ENCODE measurements around the gene EPHB2.
A peak's percentile ranks its signal among the peaks of the same experiment; 100 is the strongest.

EPHB2 gene

DNA sequence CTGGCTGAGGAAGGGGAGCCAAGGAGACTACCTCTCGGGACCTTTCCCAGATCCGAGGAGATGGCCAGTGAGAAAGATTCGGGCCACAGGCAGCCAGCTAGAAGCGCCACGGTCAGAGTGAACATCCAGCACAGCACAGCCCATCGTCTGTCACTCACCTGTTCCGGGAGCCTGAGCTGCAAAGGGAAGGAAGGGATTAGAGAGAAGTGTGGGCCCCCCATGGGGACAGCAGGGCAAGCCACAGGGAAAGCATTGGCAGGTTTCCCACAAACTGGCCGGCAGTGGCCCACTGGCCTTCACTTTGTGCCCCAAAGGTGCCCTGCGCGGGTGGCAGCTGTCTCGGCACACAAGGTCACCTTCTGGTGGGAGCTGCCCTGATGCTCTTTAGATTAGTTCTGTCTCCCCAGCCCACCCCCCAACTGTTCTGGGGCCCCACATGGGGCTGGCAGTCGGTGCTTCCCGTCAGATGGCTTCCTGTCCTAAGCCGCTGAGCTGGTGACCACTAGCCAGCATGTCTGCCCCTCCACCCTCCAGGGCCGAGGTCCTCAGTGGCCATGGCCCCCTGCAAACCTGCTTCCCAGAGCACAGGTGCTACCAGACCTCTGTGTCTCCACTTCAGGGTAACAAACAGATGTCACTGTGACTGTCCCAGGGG lies 205.3 kb downstream of the EPHB2 start:
- Histone ChIP-seq H3K23ac (ENCODE audit: low read length in 2 of 2) (no peak overlapping the region), H3K14ac (ENCODE audit: low read length in 2 of 2) (no peak overlapping the region), H3K9me3 (ENCODE audit: control insufficient read depth, low read length) (no peaks in the 10 kb centered on the region), H2BK12ac (ENCODE audit: low read length in 2 of 2) (no peak overlapping the region), H4K91ac (ENCODE audit: low read length) (no peak overlapping the region), H4K8ac (ENCODE audit: low read length) (no peak overlapping the region), H3K9ac (ENCODE audit: low read length) (no peak overlapping the region), H3K4me2 (ENCODE audit: low read length, poor library complexity, severe bottlenecking) (no peak overlapping the region), H2BK5ac (ENCODE audit: low read depth, low read length, poor library complexity, severe bottlenecking) (no peak overlapping the region), H2BK120ac (ENCODE audit: low read depth, low read length) (no peak overlapping the region), H3K79me1 (replicated peaks; ENCODE audit: low read length, poor library complexity, severe bottlenecking) (no peaks in the 10 kb centered on the region), H3K27me3 (ENCODE audit: control insufficient read depth in 1 of 2, insufficient read depth in 1 of 2, low read length in 2 of 2) (peaks cover 0 to 56% of the 10 kb centered on the region in 2 experiments), H3K18ac (ENCODE audit: low read depth in 1 of 2, low read length in 2 of 2) (no peak overlapping the region), H2AK5ac (ENCODE audit: low read length, severe bottlenecking) (no peak overlapping the region), H3K4me1 (ENCODE audit: control insufficient read depth, insufficient read depth, low read depth, low read length) (peaks cover 21% of the 10 kb centered on the region), H2AFZ (ENCODE audit: low read depth, low read length) (no peak overlapping the region), H3K27ac (ENCODE audit: low read length, poor library complexity, severe bottlenecking) (no peak overlapping the region), H2BK15ac (ENCODE audit: low read depth, poor library complexity, severe bottlenecking) (no peak overlapping the region), H3K4me3 (ENCODE audit: insufficient read depth in 1 of 2, low read depth in 1 of 2, low read length in 2 of 2) (no peak overlapping the region), H3K36me3 (ENCODE audit: control insufficient read depth in 1 of 2, insufficient read depth in 2 of 2, low read depth in 1 of 2, low read length in 2 of 2) (peaks cover 0 to 57% of the 10 kb centered on the region in 2 experiments), H3K4ac (ENCODE audit: low read depth in 1 of 2, low read length in 2 of 2) (no peak overlapping the region)
- DNase-seq, result no peak
- WGBS, result 85% methylated on average over 15 of the region's 15 CpGs

DNA sequence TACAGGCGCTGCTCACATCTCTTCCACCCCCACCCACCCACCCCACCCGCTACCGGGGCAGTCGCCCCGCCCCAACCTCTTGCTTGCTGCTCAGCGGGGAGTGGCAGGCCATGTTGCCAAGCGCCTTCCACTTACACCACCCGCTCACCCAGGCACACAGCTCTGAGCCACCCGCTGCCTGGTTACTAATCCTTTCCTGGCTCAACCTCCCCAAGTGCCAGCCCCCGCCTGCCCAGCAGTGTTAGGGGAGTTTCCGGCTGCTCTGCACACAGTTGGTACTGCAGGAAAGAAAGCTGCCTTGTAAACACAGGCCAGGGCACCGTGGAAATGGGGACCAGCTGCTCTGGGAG lies 205.8 kb downstream of the EPHB2 start:
- H2BK5ac ChIP-seq (ENCODE audit: low read depth, low read length, poor library complexity, severe bottlenecking), result no peak overlapping the region
- no peaks in the 10 kb centered on the region for H3K79me1 ChIP-seq (replicated peaks; ENCODE audit: low read length, poor library complexity, severe bottlenecking)
- H4K8ac ChIP-seq (ENCODE audit: low read length), result no peak overlapping the region
- no peak overlapping the region for H3K14ac ChIP-seq (ENCODE audit: low read length in 2 of 2)
- H3K4me2 ChIP-seq (ENCODE audit: low read length, poor library complexity, severe bottlenecking), result no peak overlapping the region
- H2AFZ ChIP-seq (ENCODE audit: low read depth, low read length), result no peak overlapping the region
- no peak overlapping the region for H3K4ac ChIP-seq (ENCODE audit: low read depth in 1 of 2, low read length in 2 of 2)
- no peak overlapping the region for H4K91ac ChIP-seq (ENCODE audit: low read length)
- no peak overlapping the region for H2BK120ac ChIP-seq (ENCODE audit: low read depth, low read length)
- no peak overlapping the region for H3K4me3 ChIP-seq (ENCODE audit: insufficient read depth in 1 of 2, low read depth in 1 of 2, low read length in 2 of 2)
- DNase-seq, result no peak
- peaks cover 25% of the 10 kb centered on the region for H3K4me1 ChIP-seq (ENCODE audit: control insufficient read depth, insufficient read depth, low read depth, low read length)
- no peak overlapping the region for H2BK12ac ChIP-seq (ENCODE audit: low read length in 2 of 2)
- no peaks in the 10 kb centered on the region for H3K9me3 ChIP-seq (ENCODE audit: control insufficient read depth, low read length)
- H3K27ac ChIP-seq (ENCODE audit: low read length, poor library complexity, severe bottlenecking), result no peak overlapping the region
- no peak overlapping the region for H2BK15ac ChIP-seq (ENCODE audit: low read depth, poor library complexity, severe bottlenecking)
- no peak overlapping the region for H3K18ac ChIP-seq (ENCODE audit: low read depth in 1 of 2, low read length in 2 of 2)
- 89% methylated on average over 12 of the region's 12 CpGs for WGBS
- no peak overlapping the region for H3K23ac ChIP-seq (ENCODE audit: low read length in 2 of 2)
- no peak overlapping the region for H3K9ac ChIP-seq (ENCODE audit: low read length)
- H3K36me3 ChIP-seq (ENCODE audit: control insufficient read depth in 1 of 2, insufficient read depth in 2 of 2, low read depth in 1 of 2, low read length in 2 of 2), result peaks cover 0 to 53% of the 10 kb centered on the region in 2 experiments
- no peak overlapping the region for H2AK5ac ChIP-seq (ENCODE audit: low read length, severe bottlenecking)
- H3K27me3 ChIP-seq (ENCODE audit: control insufficient read depth in 1 of 2, insufficient read depth in 1 of 2, low read length in 2 of 2), result peaks cover 0 to 52% of the 10 kb centered on the region in 2 experiments

DNA sequence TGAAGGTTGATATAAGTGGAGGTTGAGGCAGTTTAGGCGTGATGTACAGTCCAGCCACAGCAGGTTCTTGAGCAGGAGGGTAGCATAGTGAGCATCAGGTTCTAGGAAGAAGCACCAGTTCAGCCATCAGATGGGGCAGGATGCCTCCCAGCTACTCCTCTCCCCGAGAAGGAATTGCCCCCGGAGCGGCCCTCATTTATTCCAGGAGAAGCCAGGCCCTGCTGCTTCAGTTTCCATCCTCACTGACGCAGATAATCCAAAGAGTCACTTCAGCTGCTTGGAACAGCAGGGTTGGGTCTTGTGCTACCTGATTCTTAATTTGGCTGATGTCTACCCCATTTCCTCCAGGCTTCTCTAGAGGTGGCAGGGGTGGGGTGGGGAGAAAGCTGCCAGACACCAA lies 207.3 kb downstream of the EPHB2 start:
- H2AFZ ChIP-seq (ENCODE audit: low read depth, low read length), result no peak overlapping the region
- no peak for DNase-seq
- no peak overlapping the region for H3K27ac ChIP-seq (ENCODE audit: low read length, poor library complexity, severe bottlenecking)
- H3K4me1 ChIP-seq (ENCODE audit: control insufficient read depth, insufficient read depth, low read depth, low read length), result peaks cover 26% of the 10 kb centered on the region
- no peak overlapping the region for H2BK120ac ChIP-seq (ENCODE audit: low read depth, low read length)
- peaks cover 6% of the 10 kb centered on the region for H3K9me3 ChIP-seq (ENCODE audit: control insufficient read depth, low read length)
- no peak overlapping the region for H2AK5ac ChIP-seq (ENCODE audit: low read length, severe bottlenecking)
- H3K14ac ChIP-seq (ENCODE audit: low read length in 2 of 2), result no peak overlapping the region
- H3K4me2 ChIP-seq (ENCODE audit: low read length, poor library complexity, severe bottlenecking), result no peak overlapping the region
- H3K27me3 ChIP-seq (ENCODE audit: control insufficient read depth in 1 of 2, insufficient read depth in 1 of 2, low read length in 2 of 2), result peaks cover 0 to 45% of the 10 kb centered on the region in 2 experiments
- no peak overlapping the region for H2BK12ac ChIP-seq (ENCODE audit: low read length in 2 of 2)
- no peak overlapping the region for H3K4ac ChIP-seq (ENCODE audit: low read depth in 1 of 2, low read length in 2 of 2)
- peaks cover 0 to 39% of the 10 kb centered on the region in 2 experiments for H3K36me3 ChIP-seq (ENCODE audit: control insufficient read depth in 1 of 2, insufficient read depth in 2 of 2, low read depth in 1 of 2, low read length in 2 of 2)
- H3K9ac ChIP-seq (ENCODE audit: low read length), result no peak overlapping the region
- H3K4me3 ChIP-seq (ENCODE audit: insufficient read depth in 1 of 2, low read depth in 1 of 2, low read length in 2 of 2), result no peak overlapping the region
- H3K18ac ChIP-seq (ENCODE audit: low read depth in 1 of 2, low read length in 2 of 2), result no peak overlapping the region
- 89% methylated on average over 5 of the region's 5 CpGs for WGBS
- H2BK15ac ChIP-seq (ENCODE audit: low read depth, poor library complexity, severe bottlenecking), result no peak overlapping the region
- H3K23ac ChIP-seq (ENCODE audit: low read length in 2 of 2), result no peak overlapping the region
- no peak overlapping the region for H4K91ac ChIP-seq (ENCODE audit: low read length)
- H4K8ac ChIP-seq (ENCODE audit: low read length), result no peak overlapping the region
- no peak overlapping the region for H2BK5ac ChIP-seq (ENCODE audit: low read depth, low read length, poor library complexity, severe bottlenecking)
- H3K79me1 ChIP-seq (replicated peaks; ENCODE audit: low read length, poor library complexity, severe bottlenecking), result no peaks in the 10 kb centered on the region

DNA sequence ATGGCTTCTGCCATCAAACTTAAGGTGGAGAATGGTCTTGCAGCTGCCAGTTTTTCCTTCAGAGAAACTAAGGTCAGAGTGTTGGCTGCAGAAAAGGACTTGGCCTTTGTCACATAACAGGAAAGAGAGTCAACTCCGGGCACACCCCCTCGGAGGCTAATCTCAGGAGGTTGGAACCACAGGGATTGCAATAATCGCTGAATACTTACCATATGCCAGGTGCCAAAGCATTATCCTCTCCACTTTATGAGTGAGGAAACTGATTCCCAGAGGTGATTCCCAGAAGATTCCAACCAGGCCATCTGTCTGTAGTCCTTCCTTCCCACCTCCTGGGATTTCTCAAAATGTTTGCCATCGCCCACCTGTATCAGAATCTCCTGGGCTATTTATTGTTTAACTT lies 208.0 kb downstream of the EPHB2 start:
- no peak overlapping the region for H2BK15ac ChIP-seq (ENCODE audit: low read depth, poor library complexity, severe bottlenecking)
- no peak overlapping the region for H3K4me3 ChIP-seq (ENCODE audit: insufficient read depth in 1 of 2, low read depth in 1 of 2, low read length in 2 of 2)
- no peak overlapping the region for H3K4me2 ChIP-seq (ENCODE audit: low read length, poor library complexity, severe bottlenecking)
- no peak overlapping the region for H3K27ac ChIP-seq (ENCODE audit: low read length, poor library complexity, severe bottlenecking)
- no peaks in the 10 kb centered on the region for H3K79me1 ChIP-seq (replicated peaks; ENCODE audit: low read length, poor library complexity, severe bottlenecking)
- H4K8ac ChIP-seq (ENCODE audit: low read length), result no peak overlapping the region
- H2BK120ac ChIP-seq (ENCODE audit: low read depth, low read length), result no peak overlapping the region
- peaks cover 13% of the 10 kb centered on the region for H3K9me3 ChIP-seq (ENCODE audit: control insufficient read depth, low read length)
- H3K18ac ChIP-seq (ENCODE audit: low read depth in 1 of 2, low read length in 2 of 2), result no peak overlapping the region
- no peak overlapping the region for H3K23ac ChIP-seq (ENCODE audit: low read length in 2 of 2)
- no peak overlapping the region for H2AFZ ChIP-seq (ENCODE audit: low read depth, low read length)
- peaks cover 0 to 44% of the 10 kb centered on the region in 2 experiments for H3K27me3 ChIP-seq (ENCODE audit: control insufficient read depth in 1 of 2, insufficient read depth in 1 of 2, low read length in 2 of 2)
- H3K4me1 ChIP-seq (ENCODE audit: control insufficient read depth, insufficient read depth, low read depth, low read length), result peaks cover 26% of the 10 kb centered on the region
- DNase-seq, result no peak
- H2BK5ac ChIP-seq (ENCODE audit: low read depth, low read length, poor library complexity, severe bottlenecking), result no peak overlapping the region
- H3K36me3 ChIP-seq (ENCODE audit: control insufficient read depth in 1 of 2, insufficient read depth in 2 of 2, low read depth in 1 of 2, low read length in 2 of 2), result peaks cover 0 to 35% of the 10 kb centered on the region in 2 experiments
- peak overlapping the region; percentile 28 for H2AK5ac ChIP-seq (ENCODE audit: low read length, severe bottlenecking)
- WGBS, result 91% methylated on average over 4 of the region's 4 CpGs
- no peak overlapping the region for H3K14ac ChIP-seq (ENCODE audit: low read length in 2 of 2)
- H3K4ac ChIP-seq (ENCODE audit: low read depth in 1 of 2, low read length in 2 of 2), result no peak overlapping the region
- no peak overlapping the region for H4K91ac ChIP-seq (ENCODE audit: low read length)
- no peak overlapping the region for H2BK12ac ChIP-seq (ENCODE audit: low read length in 2 of 2)
- no peak overlapping the region for H3K9ac ChIP-seq (ENCODE audit: low read length)

Measured in mesenchymal stem cell (in vitro differentiated cells and primary cell).